HG03432 (cell line): Measurements from ENCODE around the gene UBE3D.

Experiments
- ATAC-seq: cut with Tn5 transposase; IDR thresholded peaks from one replicate; pipeline ENCODE4 v1.9.1; 2021; ENCODE audit warnings: mild to moderate bottlenecking, moderate library complexity; ENCODE audit not compliant: unreplicated experiment

The UBE3D gene, protein sequence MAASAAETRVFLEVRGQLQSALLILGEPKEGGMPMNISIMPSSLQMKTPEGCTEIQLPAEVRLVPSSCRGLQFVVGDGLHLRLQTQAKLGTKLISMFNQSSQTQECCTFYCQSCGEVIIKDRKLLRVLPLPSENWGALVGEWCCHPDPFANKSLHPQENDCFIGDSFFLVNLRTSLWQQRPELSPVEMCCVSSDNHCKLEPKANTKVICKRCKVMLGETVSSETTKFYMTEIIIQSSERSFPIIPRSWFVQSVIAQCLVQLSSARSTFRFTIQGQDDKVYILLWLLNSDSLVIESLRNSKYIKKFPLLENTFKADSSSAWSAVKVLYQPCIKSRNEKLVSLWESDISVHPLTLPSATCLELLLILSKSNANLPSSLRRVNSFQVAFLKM

DNA sequence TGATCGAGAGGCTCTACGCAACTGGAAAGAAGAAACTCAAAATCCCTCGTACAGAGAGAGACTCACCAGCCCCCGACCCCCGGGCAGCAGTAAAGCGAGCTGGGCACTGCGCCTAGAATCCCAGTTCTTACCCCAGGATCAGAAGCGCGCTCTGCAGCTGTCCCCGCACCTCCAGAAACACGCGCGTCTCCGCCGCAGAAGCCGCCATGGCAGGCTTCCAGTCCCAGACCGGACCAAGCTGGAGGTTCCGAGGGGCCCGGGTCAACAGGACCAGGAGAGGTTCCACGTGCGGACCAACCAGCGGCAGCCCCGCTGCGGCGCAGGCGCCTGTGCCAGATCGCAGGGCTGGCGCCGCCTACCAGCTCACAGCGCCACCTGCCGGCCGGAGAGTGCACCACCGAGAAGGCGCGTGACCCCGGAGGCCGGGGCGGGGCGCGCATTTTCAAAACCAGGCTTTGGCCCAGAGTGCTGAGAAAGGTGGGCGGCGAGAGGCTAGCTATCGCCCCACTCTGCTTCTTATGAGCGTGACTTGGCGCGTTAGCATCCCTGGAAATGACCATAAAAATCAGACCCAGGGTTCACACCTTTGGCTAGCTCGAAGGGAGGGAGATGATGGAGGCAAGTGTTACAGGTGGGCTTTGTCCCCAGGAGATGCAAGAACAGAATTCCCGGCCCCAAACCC, at the start of gene UBE3D:
Gene UBE3D, minus strand, starts transcription at position 331 of the 682 bp plus-strand sequence. Its CDS starts 123 bp downstream, at position 208.
- ATAC-seq, result peak; percentile 68

DNA sequence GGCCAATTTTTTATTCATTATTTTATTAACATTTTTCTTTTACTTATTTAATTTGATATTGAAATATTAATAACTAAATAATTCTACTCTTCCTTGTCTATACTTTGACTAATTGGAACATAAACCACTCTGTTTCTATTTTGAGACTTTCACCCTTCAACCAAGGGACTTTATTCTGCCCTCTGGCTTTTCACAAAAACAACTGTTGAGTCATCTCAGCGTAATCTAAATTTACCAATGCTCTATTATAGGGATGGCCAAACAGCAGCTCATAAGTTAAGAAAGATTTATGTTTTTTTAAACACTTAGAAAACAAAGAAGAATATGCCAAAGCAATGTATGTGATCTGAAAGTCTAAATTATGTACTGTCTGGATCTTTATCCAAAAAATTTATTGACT, 48.5 kb upstream of the UBE3D start:
- ATAC-seq, result no peak

- no peak for ATAC-seq
Measured at GRCh38 chr6:83113258-83113657, 47.6 kb upstream of the UBE3D start.

DNA sequence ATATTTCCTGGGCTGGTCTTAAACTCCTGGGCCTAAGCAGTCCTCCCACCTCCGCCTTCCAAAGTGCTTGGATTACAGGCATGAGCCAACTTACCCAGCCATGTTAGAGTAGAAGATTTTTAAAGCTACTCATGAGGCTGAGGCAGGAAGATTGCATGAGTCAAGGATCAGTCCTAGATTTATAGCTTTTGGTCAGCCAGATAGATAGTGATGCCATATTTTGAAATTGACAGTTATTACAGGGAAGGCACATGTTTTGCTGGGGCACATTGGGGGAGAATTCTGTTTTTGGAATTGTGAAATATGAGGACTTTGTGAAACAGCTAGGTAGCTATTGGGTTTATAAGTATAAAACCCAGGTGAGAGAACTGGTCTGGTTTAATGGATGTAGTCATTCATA, 42.7 kb upstream of the UBE3D start:
- ATAC-seq, result no peak

DNA sequence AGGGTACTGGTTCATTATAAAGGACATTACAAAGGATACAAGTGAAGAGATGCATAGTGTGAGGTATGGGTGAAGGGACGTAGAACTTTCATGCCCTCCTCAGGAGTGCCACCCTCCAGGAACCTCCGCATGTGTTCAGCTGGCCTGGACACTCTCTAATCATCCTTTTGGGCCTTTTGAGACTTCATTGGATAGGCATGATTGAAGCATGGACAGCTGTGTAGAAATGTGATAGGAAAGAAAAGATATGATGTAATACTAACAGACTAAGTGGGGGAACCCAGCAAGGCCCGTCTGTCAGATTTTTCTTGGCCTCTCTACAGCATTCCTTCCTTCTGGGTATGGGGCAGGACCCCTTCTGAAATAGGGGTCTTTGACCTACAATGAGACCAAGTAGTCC, 32.9 kb upstream of the UBE3D start:
- ATAC-seq, result no peak

- ATAC-seq, result no peak
Measured at GRCh38 chr6:83097675-83098074, 32.0 kb upstream of the UBE3D start.

GRCh38 chr6:83097204-83097603, 31.6 kb upstream of the UBE3D start:
- no peak for ATAC-seq

DNA sequence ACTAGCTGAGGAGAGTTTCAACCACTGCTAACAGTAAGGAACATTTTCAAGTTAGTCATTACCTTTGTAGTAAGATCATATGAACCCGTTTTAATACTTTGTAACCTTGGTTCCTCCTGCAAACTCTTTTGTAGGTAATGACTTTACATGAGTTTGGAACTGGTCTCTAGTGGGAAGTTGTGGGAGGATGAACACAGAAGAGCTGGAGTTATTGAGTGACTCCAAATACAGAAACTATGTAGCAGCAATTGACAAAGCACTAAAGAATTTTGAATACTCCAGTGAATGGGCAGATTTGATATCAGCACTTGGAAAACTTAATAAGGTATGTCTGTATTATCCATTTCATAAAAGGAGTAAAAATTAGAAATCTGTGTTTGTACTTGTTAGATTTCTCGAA, 31.1 kb upstream of the UBE3D start:
- ATAC-seq, result no peak

DNA sequence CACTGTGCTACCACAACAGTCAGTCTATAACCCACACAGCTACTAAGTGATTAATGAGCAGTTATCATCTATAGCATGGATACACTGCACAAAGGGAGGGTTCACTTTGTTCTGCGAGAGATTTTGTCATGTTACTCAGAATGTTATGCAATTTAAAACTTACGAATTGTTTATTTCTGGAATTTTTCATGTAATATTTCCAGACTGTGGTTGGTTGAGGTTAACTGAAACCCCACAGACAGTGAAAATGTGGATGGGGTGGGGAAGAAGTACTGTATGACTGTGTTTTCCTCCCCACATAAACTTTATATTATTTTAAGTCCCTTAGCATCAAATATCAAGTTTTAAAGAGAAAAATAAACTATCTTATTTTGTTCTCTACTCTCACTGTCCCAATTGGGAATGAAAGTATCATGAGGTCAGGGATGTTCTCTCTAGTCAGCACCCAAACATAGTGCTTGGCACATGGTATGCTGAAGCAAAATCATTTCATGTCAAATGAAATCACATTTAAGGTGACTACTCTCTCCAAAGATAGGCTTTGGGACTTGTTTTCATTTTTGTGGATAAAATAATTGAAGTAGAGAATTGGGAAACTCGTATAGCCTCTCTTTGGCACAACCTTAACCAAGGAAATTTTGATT, 27.2 kb upstream of the UBE3D start:
- ATAC-seq, result no peak

GRCh38 chr6:83086751-83087150, 21.1 kb upstream of the UBE3D start:
- peak; percentile 99 for ATAC-seq

GRCh38 chr6:83083476-83083875, 17.8 kb upstream of the UBE3D start:
- ATAC-seq, result no peak

DNA sequence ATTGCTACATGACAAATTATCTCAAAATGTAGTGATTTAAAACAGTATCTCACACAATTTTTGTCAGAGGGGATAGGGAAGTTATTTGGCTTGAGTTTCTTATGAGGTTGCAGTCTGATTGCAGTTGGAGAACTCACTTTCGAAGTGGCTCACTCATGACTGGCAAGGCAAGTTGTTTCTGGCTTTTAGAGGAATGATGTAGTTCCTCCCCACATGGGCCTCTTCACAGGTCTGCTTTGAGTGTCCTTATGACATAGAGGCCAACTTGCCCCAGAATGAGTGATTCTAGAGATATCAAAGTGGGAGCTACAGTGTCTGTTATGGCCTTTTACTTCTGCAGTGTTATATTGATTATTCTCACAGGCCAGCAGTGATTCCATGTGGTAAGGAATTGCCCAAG, 8.0 kb upstream of the UBE3D start:
- no peak for ATAC-seq

- no peak for ATAC-seq
Measured at GRCh38 chr6:83072726-83073125, 7.1 kb upstream of the UBE3D start.

DNA sequence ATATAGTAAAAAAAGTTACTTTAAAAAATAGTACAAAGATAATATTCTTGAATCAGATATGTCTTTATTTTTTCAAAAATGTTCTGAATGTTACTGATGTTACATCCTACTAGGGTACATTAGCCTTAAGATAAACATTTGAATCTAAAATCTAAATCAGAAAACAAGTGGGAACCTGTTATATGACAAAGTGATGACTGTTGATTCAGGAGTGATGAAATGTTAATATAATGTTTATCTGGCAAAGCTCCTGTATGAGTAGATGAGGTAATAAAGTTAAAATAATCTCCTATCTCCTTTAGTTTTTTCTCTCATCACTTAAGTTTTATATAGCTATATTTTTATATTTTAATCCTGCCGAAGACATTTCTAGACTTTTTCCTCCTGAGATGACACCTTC, 6.1 kb upstream of the UBE3D start:
- no peak for ATAC-seq

DNA sequence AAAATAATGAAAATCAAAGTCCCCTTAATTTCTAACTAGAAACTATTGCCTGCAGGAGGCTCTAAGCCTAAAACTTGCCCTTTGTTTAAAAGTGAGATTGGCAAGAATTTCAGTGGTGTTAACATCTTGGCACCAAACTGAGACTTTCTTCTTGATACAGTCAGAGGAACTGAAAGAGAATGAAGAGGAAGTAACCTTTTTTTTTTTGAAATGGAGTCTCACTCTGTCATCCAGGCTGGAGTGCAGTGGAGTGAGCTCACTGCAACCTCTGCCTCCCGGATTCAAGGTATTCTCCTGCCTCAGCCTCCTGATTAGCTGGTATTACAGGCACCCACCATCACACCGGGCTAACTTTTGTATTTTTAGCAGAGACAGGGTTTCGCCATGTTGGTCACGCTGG, 5.4 kb upstream of the UBE3D start:
- ATAC-seq, result peak; percentile 47

DNA sequence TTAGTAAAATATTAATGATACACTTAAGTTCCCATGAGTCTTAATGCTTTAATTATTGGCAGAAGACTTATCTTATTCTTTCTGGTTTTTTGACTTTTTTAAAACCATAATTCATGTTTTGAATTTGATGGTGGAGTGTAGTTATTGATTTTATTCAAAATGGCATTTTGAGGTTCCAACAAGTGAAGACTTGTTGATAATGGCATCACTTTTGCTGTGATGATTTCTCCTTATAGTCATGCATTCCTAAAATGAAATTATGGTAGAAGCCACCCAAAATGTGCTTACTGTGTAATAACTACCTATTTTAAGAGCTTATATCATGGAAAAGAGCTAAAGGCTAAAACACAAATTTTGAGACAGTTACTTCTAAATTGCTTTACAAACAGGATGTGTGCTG, 4.0 kb upstream of the UBE3D start:
- no peak for ATAC-seq

DNA sequence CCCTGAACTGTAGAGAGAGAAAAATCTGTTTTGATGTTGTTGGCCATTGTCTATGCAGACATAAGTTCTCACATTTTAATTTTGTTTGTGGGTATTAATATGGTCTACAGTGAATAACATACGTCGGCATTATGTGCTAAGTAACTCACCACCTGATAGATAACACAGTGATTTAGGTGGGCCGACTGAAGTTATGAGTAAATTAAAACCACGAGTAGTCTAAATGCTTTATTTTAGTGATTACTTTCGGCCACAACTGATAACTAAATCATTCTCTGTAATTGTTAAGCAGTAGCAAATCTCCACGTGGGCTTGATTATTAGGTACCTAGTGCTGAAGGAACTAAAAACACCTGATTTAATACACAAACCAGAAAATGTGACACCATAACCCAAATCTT, 3.0 kb upstream of the UBE3D start:
- no peak for ATAC-seq

- peak; percentile 87 for ATAC-seq
Measured at GRCh38 chr6:83067448-83068439, 2.1 kb upstream of the UBE3D start, which contains the start of gene DOP1A. TSS of gene DOP1A (plus strand) at chr6:83067671. CDS start at chr6:83096978, 29,307 bp downstream.

GRCh38 chr6:83062225-83062624, 3.4 kb downstream of the UBE3D start:
- no peak for ATAC-seq

DNA sequence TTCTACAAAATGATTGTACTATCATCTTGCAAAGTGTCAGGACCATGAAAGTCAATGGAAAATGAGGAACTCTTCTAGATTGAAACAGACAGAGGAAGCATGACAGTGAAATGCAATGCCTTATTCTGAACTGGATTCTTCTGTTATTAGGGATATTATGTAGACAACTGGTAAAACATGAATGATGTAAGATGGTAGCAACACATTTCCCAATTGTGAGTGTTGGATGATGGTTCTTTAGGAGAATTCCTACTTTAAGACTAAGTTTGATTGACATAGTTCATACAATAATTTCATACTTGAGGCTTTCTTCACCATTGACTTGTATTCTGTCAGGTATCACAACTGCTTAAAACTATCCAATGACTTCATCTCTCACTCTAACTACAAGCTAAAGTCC, 4.5 kb downstream of the UBE3D start:
- no peak for ATAC-seq
